ENCODE data around the gene LOXL3.

DNA sequence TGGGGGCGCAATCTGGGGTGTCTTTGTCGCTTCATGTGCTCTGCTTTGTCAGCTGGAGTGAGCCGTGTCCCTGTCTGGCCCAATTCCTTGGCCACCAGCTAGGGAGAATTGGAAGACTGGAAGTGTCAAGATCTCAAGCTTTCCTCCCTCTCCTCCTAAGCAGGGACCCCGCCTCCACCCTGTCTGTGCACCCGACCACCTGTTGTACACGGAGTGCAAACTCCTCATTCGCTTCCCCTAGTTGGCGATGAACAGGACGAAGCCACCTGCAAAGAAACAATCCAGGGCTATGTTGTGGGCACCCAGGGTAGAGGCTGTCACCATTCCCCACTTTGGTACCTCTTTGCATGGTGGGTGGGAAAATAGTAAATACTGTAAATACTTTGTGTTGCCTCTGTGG, 26.0 kb downstream of the LOXL3 start:
- TF ChIP-seq, protein P1, sequence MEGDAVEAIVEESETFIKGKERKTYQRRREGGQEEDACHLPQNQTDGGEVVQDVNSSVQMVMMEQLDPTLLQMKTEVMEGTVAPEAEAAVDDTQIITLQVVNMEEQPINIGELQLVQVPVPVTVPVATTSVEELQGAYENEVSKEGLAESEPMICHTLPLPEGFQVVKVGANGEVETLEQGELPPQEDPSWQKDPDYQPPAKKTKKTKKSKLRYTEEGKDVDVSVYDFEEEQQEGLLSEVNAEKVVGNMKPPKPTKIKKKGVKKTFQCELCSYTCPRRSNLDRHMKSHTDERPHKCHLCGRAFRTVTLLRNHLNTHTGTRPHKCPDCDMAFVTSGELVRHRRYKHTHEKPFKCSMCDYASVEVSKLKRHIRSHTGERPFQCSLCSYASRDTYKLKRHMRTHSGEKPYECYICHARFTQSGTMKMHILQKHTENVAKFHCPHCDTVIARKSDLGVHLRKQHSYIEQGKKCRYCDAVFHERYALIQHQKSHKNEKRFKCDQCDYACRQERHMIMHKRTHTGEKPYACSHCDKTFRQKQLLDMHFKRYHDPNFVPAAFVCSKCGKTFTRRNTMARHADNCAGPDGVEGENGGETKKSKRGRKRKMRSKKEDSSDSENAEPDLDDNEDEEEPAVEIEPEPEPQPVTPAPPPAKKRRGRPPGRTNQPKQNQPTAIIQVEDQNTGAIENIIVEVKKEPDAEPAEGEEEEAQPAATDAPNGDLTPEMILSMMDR (IDR thresholded peaks at IDR 0.05): no peak
- no peak for TF ChIP-seq POLR2A (IDR thresholded peaks at IDR 0.05)

Data from thyroid gland (tissue), 4 donors.